GM18870 (cell line): ENCODE results near the gene DGKB.
A peak's percentile ranks its signal among the peaks of the same experiment; 100 is the strongest.

Source experiments
- ATAC-seq: cut with Tn5 transposase; IDR thresholded peaks from one replicate; pipeline ENCODE4 v1.9.1; 2021; ENCODE audit warnings: moderate library complexity; ENCODE audit not compliant: unreplicated experiment

The DGKB gene

DNA sequence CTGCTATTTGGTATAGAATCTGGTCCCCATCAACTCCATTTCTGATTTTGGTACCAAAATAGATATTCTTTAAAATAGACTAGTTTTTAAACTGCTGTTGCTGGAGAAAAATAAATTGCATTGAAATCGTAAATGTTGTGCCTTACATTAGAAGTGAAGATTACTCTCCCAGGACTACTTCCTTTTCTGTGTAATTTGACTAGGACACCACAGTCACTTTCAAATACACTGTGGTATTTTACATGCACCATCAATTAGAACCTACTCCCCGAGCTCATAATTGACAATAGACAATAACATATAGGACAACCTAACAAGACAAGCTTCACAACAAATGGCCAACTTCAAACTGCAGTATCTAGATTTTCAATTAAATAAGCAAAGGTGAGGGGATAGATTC is 211.5 kb downstream of the DGKB start:
- peak; percentile 46 for ATAC-seq

GRCh38 chr7:14690486-14690885 is 212.1 kb downstream of the DGKB start:
- ATAC-seq, result no peak

DNA sequence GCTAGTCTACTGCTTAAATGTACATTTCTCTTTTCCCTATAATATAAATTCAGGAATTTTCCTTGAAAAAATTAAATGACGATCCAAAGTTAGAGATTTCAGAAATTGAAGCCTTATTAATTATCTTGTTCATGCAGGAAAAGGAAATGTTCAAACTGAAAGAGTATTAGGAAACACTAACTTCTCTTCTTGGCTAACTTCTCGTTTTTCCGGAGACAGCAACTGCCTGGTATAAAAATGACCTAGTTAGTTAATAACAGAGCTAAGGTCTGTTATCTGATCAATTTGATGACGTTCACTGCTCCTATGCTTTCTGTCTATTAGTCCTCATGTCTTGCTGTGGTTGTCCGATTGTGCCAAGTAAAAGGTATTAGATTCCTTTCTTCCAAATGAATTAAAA is 212.5 kb downstream of the DGKB start:
- no peak for ATAC-seq

- no peak for ATAC-seq
Observed at GRCh38 chr7:14688208-14688607, 214.3 kb downstream of the DGKB start.

GRCh38 chr7:14687777-14688176 is 214.8 kb downstream of the DGKB start:
- no peak for ATAC-seq

DNA sequence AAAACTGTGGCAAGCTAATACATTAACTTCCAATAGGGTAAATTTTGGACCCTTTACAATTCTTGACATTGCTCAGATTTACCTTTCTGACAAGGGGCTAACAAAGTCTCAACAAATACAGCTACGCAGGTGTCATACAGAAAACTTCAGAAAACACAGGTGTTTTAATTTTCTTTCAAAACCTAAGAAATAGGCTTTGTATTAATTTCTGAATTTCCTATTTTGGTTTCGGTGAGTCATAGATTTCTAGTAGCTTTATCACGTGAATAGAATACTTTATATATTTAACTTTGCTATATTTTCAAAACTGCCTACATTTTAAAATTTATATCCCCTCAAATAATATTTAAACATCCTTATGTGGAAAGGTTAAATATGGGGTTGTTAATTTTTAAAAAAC is 215.3 kb downstream of the DGKB start:
- ATAC-seq, result peak; percentile 62

DNA sequence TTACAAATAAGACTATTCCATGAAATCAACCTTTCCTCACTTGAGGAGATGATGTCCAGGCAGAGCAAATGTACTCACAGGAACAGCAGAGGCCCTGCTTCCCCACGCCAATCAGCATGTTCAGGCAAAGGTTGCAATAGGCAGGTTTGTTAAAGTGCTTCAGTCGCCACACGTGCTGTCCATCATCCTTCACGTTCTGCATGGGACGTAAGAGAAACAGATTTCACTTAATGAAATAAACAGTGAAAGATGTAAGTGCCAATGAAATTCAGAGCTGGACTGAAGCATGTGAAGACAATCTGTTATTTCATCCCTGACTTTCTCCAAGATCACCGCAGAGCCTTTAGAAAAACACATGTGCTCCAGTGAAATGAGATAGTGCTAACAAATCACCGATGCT is 217.4 kb downstream of the DGKB start:
- ATAC-seq, result no peak

DNA sequence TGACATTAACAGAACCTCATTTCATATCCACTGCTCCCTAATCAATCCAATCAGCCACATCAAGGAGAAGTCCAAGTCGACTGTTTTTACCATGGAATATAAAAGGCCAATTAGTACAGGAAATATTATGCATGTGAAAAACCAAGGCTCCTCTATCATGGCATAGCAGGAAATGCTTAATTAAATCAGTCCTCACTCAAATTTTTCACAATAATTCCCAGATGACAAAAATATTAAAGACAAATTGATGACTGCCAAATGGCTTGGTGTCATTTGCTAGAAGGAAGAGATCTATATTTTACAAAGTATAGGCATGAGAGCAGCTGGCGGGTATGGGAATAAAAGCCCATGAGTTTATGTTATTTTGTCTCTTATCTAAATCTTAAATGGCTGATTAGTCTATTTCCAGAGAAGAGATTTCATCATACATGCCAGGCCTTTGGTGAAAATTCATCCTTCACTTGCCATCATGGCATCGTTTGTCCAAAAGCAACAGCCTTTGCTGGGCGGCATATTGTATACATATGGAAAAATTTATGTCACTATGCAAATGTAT is 219.6 kb downstream of the DGKB start:
- ATAC-seq, result no peak

DNA sequence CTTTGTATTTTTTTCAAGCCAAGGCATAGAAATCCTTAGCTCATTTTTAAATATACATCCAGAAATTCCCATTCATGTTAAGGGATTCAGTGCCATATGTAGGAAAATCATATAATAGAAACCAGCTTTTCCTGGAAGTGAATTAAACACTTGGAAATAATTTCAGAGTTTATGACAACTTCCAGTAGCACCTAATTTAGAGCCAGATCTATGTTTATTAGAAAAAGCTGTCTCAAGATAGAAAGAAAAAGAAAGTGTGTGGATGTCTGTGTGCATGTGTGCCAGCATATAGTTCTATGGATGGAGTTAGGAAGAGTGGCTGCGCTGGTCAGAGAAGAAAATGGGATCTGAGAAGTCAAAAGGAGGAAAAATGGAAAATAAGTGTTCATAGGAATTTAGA is 225.7 kb downstream of the DGKB start:
- no peak for ATAC-seq

DNA sequence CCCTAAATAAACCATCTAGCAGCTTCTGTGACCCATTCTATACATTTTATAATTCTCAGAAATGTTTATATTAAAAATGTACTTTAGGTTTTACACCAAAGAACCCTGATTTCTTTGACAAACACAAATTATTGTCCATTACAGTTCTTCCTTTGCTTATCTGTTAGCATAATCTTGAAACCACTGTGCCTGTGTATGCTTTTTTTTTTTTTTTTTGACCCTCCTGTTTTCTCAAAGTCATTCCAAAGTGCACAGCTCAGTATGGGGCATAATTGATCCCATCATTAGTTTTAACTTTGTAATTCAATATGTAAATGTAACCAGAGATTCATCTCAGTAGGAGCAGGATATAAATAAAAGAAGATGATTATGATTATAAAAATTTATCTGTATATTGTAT is 229.3 kb downstream of the DGKB start:
- ATAC-seq, result no peak

DNA sequence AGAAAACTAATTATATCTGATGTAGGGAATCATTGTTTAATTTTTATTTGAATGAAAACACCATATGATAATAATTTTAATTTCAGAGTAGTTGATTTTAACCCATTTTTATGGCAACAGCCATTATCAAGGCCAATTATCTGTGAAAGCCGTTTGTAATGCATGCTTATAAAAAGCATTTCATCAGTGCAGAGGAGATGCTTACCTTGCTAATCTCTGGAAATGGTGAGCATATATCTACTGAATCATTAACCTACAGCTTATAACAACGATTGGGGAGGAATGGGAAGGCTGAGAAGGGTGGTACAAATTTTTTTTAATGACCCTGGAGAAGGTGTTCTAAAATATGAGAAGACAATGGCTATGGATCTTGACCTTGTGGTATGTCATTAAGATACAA is 235.6 kb downstream of the DGKB start:
- no peak for ATAC-seq

DNA sequence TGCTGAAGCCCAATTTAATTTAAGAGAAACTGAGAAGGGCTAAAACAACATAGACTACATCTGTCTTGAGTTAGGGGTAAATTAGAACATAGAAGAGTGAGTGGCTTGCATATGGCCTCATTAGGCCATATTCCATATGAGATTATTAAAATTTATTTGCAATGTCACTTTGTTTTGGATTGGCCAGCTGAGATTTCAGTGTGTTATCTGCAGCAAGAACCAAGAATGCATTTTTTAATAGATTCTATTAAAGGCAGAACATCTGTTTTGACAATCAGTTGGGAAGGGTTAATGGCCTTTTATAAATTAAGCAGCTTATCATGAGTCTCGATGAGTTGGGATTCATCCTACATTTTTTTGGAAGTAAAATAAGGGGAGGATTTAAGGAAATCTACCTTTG is 236.2 kb downstream of the DGKB start:
- ATAC-seq, result no peak

GRCh38 chr7:14639801-14640200 is 262.8 kb downstream of the DGKB start:
- no peak for ATAC-seq

DNA sequence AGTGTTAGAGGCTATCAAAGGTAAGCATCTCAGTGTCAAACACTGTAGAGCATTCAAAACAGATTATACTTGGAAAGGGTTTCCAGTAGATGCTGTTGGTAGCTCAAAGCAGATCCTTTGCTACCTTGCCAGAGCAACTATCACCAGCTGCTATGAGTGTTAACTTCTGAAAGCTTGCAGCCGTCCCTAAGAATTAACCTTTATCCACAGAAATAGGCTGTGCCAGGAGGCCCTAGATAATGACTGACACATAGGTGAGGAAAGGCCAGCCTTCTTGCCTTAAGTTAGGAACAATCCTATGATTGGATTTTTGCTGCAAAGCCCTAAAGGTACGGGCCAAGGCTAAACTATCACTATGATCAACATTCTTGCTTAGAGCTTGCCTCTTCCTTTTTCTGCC is 263.2 kb downstream of the DGKB start:
- ATAC-seq, result no peak

- ATAC-seq, result no peak
Observed at GRCh38 chr7:14637968-14638367, 264.6 kb downstream of the DGKB start.

DNA sequence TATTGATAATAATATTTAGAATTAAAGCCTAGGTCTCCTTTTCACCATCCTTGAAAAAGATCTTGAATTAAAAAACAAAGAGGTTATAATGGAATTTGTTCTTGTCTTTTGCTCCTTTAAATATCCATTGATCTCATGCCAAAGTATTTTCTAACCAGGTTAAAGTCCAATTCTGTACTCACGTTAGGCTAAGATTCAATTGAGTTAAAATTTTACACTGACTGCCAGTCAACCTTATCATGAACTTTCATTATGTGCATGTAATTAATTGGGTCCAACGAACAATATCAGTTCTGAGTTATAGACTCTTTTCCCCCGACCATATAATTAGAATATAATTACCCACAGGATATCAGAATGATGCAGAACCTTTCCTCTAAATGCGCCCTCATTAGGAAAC is 266.6 kb downstream of the DGKB start:
- ATAC-seq, result no peak

- ATAC-seq, result peak; percentile 88
Observed at GRCh38 chr7:14630048-14630447, 272.5 kb downstream of the DGKB start.

DNA sequence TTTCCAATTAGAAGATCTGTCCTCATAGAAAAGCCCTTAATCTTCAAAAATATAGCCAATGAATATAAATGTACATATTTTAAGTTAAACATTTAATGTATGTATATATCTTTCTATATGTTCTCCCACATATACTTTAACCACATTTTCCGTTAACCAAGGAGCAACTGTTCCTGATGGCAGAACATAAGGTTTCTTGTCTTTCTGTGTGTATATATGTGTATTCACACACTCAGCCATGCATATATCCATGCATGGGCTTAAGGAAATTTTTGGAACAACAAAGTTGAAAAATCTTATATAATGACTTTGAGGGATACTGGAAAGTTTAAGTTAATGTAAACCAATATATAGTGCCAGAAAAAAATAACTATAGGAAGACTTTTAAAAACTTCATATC is 274.0 kb downstream of the DGKB start:
- ATAC-seq, result no peak

GRCh38 chr7:14626076-14626475 is 276.5 kb downstream of the DGKB start:
- no peak for ATAC-seq

- ATAC-seq, result no peak
Observed at GRCh38 chr7:14622559-14622958, 280.0 kb downstream of the DGKB start.

DNA sequence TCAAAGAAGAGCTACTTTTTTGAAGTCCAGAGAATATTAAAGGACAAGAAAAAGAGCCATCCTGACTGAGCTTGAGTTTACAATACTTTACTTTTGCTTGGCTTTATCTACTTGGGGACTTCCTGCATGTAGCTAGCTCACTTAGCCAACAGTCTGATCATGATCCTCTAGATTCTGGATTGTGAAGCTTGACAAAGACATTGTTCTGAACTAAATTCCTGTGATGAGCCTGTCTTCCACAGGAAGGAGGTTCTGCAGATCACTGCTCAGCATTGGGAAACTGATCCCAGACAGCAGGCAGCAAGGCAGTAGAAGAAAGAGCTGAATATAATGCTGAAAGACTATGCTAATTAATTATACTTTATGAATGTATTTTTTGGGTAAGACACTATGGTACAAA is 296.4 kb downstream of the DGKB start:
- ATAC-seq, result no peak

GRCh38 chr7:14604606-14605005 is 297.9 kb downstream of the DGKB start:
- ATAC-seq, result no peak

- no peak for ATAC-seq
Observed at GRCh38 chr7:14602851-14603250, 299.7 kb downstream of the DGKB start.
